HG03565 (cell line): ENCODE data around the gene ATXN7L2.

Experiments
- ATAC-seq: cut with Tn5 transposase; IDR thresholded peaks from one replicate; pipeline ENCODE4 v1.9.1; 2021; ENCODE audit warnings: mild to moderate bottlenecking, moderate library complexity; ENCODE audit not compliant: unreplicated experiment

Gene ATXN7L2

DNA sequence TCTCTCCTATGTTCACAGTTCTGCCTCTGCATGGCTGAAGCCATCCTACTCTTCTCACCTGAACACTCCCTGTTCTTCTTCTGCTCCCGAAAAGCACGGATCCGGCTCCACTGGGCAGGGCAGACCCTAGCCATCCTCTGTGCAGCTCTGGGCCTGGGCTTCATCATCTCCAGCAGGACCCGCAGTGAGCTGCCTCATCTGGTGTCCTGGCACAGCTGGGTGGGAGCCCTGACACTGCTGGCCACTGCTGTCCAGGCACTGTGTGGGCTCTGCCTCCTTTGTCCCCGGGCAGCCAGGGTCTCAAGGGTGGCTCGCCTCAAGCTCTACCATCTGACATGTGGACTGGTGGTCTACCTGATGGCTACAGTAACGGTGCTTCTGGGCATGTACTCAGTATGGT, 12.0 kb downstream of the ATXN7L2 start:
- ATAC-seq: no peak

- no peak for ATAC-seq
Measured at GRCh38 chr1:109497449-109498160, 13.9 kb downstream of the ATXN7L2 start.

- ATAC-seq: no peak
Measured at GRCh38 chr1:109498161-109498801, 14.6 kb downstream of the ATXN7L2 start.

DNA sequence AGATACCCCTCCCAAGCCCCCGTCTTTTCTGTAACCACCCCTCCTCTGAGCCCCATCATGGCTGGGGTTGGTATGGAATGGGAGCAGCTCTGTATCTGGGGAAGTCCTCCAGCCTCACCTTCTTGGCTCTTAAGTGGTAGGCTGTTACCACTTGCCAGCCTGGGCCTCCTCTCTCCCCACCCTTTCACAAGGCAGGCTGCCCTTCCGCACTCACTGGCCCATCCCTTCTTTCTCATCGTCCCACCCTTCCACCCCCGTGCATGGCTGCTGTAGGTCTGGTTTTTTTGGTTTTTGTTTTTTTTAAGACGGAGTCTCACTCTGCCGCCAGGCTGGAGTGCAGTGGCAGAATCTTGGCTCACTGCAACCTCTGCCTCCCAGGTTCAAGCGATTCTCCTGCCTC, 15.4 kb downstream of the ATXN7L2 start:
- no peak for ATAC-seq

GRCh38 chr1:109499661-109500536, 16.2 kb downstream of the ATXN7L2 start:
- ATAC-seq: no peak

DNA sequence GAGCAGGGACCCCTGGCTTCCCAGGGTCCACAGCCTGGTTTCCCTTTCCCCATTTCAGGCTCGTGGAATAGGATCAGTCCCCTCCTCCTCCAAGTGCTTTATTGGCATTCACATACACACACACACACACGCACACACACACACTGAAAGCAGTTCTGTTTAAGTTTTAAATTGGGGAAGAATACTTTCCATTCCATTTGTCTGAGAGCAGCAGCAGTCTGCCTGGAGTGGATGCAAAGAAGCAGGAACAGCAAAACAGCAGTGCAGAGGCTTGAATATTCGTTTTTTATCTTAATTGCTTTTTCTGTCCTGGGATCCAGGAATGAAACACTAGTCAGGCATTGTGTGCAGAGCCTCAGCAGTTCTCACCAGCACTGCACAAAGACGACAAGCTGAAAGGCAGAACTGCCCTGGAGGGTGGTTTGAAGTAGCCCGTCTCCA, 17.3 kb downstream of the ATXN7L2 start:
- no peak for ATAC-seq

GRCh38 chr1:109501644-109502363, 18.1 kb downstream of the ATXN7L2 start:
- no peak for ATAC-seq

GRCh38 chr1:109502364-109502851, 18.7 kb downstream of the ATXN7L2 start:
- no peak for ATAC-seq

- no peak for ATAC-seq
Measured at GRCh38 chr1:109503935-109504334, 20.2 kb downstream of the ATXN7L2 start.

DNA sequence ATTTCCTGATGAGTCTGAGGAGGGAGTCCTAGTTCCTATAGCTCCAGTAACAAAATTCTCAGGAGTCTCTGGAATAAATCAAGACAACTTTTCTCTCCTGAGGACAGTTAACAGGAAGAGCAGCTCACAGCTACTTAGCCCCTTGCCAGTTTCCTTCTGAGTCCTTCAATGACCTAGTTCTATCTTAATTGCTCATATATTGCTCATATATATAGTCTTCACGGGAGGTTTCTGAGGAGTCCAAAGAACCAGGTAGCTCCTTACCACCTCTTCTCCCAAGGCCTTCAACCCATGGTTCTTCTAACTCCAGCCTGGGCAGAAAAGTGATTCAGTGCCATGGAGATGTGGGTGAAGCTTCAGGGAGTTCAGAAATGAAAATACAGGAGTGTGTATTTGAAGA, 21.3 kb downstream of the ATXN7L2 start:
- no peak for ATAC-seq

DNA sequence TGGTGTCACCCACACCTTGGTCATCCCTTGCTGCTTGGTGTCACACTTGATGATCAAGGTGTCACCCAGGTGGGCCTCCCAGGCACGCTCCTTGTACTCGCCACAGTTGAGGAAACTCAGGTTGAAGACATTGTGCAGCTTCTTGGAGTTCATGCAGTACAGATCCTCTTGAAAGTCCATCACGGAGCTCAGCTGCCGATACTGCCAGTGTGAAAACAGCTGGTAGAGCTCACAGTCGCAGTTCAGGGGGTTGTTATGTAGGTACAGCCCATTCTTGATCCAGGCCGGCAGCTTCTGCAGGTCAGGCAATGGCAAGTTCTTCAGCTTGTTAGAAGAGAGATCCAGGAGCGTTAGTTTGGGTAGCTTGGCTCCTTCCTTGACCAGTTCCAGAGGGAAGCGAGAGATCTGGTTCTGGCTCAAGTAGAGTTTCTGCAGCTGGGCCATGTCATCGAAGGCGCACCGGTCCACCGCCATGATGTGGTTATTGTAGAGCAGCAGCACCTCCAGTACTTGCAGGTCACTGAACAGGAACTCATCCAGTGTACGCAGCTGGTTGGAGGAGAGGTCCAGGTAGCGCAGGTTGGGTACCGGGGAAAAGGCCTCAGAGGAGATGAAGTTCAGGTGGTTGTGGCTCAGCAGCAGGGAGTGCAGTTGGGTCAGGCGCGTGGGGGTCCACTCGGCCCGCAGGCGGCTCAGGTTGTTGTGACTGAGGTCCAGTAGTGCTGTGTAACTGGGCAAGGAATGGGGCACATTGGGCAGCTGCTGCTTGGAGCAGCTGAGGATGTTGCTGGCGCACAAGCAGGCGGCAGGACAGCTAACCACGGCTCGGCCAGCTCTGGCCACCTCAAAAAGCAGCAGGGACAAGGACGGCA, 24.5 kb downstream of the ATXN7L2 start:
- ATAC-seq: no peak

- ATAC-seq: no peak
Measured at GRCh38 chr1:109508873-109509175, 25.1 kb downstream of the ATXN7L2 start.

DNA sequence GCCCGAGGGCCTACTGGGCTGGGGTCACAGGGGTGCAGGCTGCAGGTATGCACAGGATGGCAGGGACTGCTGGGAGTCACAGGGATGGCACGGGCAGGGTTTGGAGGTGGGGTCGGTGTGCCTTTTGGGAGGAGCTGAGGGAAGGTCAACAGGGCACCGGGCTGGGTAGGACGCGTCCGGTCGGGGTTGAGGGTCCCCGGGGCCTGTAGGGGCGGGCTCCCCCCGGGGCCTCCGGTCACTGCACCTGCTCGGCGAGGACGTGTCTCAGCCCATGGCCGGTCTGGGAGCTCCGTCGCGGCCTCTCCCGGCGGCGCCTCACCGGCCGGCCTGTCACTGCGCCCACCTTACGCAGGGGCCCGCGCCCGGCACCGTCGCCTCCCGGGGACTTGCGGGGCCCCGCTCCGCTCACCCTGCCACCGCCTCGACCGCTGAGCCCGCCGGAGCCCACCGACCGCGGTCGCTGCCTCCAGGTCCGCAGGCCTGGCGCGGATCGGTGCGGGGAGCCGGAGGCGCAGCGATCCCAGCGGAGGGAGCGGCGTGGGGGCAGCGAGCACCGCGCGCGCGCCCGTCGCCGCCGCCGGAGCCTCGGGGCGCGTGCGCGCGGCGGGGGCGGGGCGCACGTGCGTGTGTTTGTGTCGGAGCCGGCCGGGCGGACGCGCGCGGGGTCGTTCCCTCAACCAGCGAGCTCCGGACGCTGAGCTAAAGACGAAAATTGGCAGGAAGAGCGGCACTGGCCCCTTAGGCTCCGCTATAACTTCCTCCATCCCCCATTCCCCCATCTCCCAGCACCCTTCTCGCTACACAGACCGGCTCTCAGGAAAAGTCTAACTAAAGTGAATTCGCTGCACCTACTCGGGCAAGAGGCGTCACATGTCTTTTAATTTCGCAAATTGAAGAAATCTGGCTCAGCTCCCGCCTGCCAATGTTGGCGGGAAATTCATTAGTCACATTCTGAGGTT, 25.8 kb downstream of the ATXN7L2 start, which contains the start of gene AMIGO1:
Gene AMIGO1, minus strand, starts transcription at position 552 of the 959 bp plus-strand sequence. CDS start 815 bp downstream, outside the sequence.
- ATAC-seq: no peak

- no peak for ATAC-seq
Measured at GRCh38 chr1:109513110-109513710, 29.5 kb downstream of the ATXN7L2 start.

DNA sequence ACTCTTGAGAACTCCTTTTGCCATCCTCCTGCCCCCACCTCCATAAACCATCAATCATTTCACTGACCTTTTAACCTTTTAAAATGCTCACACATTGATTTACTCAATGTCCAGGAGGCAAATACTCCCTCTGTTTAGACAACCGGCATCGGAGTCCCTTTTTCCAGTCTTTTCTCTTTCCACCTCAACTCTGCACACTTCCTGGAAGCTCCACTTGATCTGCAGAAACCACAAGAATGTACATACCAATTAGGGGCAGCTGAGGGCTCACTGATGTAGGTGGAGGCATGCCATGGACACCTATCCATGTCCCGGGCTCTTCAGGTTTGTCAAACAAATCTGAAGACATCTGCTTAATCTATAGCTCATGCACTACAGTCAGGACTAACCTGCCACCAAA, 31.1 kb downstream of the ATXN7L2 start:
- no peak for ATAC-seq

DNA sequence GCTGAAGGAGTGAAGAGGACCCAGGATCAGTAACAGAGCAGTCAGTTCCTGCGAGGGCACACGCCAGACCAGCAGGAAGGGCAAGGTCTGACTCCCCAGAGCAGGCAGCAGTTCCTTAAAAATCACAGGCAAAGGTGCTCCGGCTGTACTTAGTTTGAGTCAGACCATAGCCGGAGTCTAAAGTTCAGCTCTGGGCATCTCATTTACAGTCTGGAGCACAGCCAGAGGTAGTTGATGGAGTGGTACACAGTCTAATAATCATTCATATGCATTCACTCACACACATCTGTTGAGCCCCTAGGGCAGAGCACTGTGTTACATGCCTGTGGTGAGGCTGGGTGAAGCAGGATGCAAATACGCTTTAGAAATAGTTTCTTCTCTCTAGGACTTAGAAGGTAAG, 33.2 kb downstream of the ATXN7L2 start:
- no peak for ATAC-seq

GRCh38 chr1:109517337-109517736, 33.6 kb downstream of the ATXN7L2 start:
- no peak for ATAC-seq
